MG63 (cell line): Measurements from ENCODE around the gene NDUFA9. TPM values are rescaled to one million over a fixed set of nuclear protein-coding genes. Genes with fewer than 3 reads are reported as not detected.
A peak's percentile ranks its signal among the peaks of the same experiment; 100 is the strongest.

Source experiments
- DNase-seq: peaks from one replicate; pipeline ENCODE4 v3.0.0-alpha.2; 2020
- H3K27me3 ChIP-seq: fragments of 250-450 bp; sonication (Bioruptor Pico); 2 replicates; pipeline ENCODE4 v1.5.1; 2020; ENCODE audit warnings: mild to moderate bottlenecking, moderate library complexity
- H3K36me3 ChIP-seq: fragments of 250-450 bp; sonication (Bioruptor Pico); 2 replicates; pipeline ENCODE4 v1.5.1; 2020; ENCODE audit warnings: mild to moderate bottlenecking, moderate library complexity
- H3K4me3 ChIP-seq: fragments of 250-450 bp; sonication (Bioruptor Pico); 2 replicates; pipeline ENCODE4 v1.5.1; 2020; ENCODE audit warnings: mild to moderate bottlenecking, moderate library complexity
- H3K9me3 ChIP-seq: fragments of 250-450 bp; sonication (Bioruptor Pico); 2 replicates; pipeline ENCODE4 v1.5.1; 2020; ENCODE audit warnings: mild to moderate bottlenecking, moderate library complexity
- total RNA-seq: library from RNA; depleted of rRNA; stranded (reverse); fragments of >200 nt; shearing (Covaris generic); gene quantifications from 2 replicates; pipeline ENCODE4 v1.2.3, GENCODE V29; 2014; ENCODE audit warnings: low replicate concordance; rRNA removed

Gene NDUFA9
- 39.5 and 150 TPM in 2 replicates for total RNA-seq

DNA sequence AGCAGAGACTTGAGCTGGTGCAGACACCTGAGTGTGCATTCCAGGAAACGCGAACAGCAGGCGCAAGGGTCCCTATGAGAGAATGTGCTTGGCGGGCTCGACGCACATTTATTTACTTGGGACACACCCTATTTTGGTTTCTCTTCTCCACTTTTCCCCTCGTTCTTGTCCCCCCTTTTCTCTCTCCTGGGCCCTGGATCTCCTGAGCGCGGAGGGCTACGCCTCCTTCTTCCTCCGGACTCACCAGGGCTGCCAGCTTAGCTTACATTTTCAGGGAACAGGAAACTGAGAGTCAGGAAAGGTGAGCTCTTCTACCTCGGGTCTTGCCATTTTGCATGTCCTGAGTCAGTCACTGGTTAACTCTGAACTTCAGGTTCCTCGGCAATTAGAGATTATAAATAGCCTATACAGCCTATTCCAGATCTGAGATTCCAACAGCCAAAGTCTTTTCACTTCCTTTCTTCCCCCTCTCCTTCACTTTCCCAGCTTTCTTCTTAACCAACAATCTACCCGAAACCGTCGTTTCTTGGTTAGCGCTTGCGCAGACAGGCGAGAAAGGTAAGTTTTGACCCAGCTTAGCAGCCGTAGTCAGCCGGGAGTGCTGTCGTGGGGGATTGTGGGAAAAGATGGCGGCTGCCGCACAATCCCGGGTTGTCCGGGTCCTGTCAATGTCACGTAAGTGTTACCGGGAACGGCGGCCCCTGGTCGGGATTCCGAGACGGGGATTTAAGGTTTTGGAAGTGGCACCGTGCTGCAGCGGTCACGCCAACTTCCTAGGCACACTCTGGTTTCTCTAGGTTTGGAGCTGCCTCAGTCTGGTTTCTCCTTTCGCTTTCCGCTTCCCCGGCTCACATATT, at the start of gene NDUFA9, which contains the start of gene AKAP3:
TSS of gene NDUFA9 (plus strand) at position 614 of the 857 bp plus-strand sequence. CDS start at position 627, 13 bp downstream.
TSS of gene AKAP3 (minus strand) at position 551 of the 857 bp plus-strand sequence. CDS start 10,855 bp downstream, outside the sequence.
- peaks cover 1% of the 10 kb centered on the region for H3K36me3 ChIP-seq
- peaks cover 7% of the 10 kb centered on the region; the same call in 1 of the 2 replicates for H3K27me3 ChIP-seq
- no peaks in the 10 kb centered on the region for H3K9me3 ChIP-seq
- peak; percentile 79 for DNase-seq
- H3K4me3 ChIP-seq = peak within 1 kb of the TSS; percentile 77

DNA sequence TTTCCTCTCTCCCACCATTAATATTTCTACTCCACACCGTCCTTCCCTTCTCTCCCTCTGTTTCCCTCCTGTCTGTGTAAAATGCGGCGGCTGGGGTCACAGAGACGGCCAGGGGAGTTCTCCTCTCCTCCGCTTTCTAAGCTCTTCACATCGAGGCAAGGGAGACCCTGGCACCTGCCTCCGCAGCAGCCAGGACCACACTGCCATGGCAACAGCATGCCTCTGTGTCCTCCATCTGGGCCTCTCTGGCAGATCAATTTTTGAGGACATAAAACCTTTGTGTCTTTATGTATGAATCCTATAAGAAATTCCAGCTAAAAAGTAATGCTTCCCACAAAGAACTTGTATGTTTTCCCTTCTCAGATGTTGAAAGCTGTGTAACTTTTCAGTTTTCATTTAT, 45.5 kb upstream of the NDUFA9 start:
- DNase-seq = no peak
- Histone ChIP-seq H3K9me3 (no peaks in the 10 kb centered on the region), H3K36me3 (no peaks in the 10 kb centered on the region), H3K4me3 (no peak overlapping the region), H3K27me3 (no peaks in the 10 kb centered on the region)

DNA sequence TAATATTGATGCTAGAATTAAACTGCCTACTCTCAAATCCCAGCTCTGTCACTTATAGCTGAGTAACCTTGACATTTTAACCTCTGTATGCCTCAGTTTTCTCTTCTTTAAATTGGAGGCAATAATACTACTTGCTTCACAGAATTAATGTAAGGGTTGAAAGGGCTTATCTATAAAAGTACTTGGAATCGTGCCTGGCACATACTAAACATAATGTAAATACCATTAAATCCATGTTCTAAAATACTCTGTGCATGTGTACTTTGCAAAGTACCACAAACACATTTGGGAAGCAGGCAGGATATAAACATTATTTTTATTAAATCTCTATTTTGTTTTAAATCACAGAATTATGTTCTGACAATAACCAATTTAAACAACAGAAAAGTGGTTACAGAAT, 45.0 kb upstream of the NDUFA9 start:
- Histone ChIP-seq H3K4me3 (no peak overlapping the region), H3K27me3 (no peaks in the 10 kb centered on the region), H3K9me3 (no peaks in the 10 kb centered on the region), H3K36me3 (no peaks in the 10 kb centered on the region)
- DNase-seq = no peak

DNA sequence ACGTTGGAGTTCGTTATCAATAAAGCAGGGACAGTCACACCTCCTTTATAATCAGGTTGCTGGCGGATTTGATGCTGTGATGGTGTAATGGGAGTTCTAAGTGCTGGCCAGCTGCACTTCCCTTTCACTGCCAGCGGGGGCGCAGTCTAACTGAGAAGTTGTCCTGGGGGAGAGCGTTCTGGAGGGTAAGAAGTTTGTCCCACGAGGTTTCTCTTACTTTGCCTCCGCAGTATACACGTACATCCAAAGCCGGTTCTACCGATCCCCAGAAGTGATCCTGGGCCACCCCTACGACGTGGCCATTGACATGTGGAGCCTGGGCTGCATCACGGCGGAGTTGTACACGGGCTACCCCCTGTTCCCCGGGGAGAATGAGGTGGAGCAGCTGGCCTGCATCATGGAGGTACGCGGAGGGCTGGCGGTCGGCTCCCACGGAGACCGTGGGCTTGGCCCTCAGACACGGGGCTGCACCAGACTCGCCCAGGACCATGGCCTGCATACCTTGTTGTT, 44.2 kb upstream of the NDUFA9 start:
- peak overlapping the region; percentile 72 for H3K4me3 ChIP-seq
- no peaks in the 10 kb centered on the region for H3K36me3 ChIP-seq
- H3K9me3 ChIP-seq = no peaks in the 10 kb centered on the region
- peak; percentile 73 for DNase-seq
- no peaks in the 10 kb centered on the region for H3K27me3 ChIP-seq

DNA sequence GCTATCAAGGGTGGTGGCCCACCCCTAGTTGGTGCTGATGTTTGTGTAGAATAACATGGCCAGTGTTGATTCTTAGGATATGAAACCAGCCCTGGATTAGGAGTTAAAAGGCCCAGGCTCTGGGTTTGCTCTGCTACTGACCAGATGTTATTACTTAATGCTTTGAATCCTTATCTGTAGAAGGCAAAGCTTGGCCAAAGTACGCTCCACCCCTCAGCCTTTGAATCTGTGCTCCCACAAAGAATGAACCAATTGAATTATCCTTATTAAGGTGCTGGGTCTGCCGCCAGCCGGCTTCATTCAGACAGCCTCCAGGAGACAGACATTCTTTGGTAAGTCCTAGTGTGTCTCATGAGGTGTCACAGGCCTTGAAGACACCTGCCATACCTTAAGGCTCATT, 41.9 kb upstream of the NDUFA9 start:
- H3K27me3 ChIP-seq = no peaks in the 10 kb centered on the region
- peaks cover 6% of the 10 kb centered on the region for H3K36me3 ChIP-seq
- DNase-seq = no peak
- H3K9me3 ChIP-seq = no peaks in the 10 kb centered on the region
- H3K4me3 ChIP-seq = no peak overlapping the region

DNA sequence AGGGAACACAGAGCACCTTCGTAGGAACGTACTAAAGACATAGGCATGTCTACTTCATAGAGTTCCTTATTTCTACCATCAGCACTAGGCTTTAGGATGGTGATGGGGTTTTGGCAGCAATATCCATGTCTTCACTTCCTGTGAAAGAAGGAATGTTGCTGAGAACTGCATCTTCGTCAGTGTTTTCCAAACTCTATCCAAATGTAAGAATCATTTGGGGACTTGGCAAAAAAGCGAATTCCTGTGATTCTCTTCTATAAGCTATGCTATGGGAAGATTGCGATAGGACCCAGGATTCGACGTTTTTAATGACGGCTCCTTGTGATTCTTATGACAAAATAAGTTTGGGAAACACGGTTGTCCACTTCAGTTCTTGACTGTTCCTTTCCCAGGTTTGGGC, 39.8 kb upstream of the NDUFA9 start:
- no peaks in the 10 kb centered on the region for H3K9me3 ChIP-seq
- DNase-seq = no peak
- H3K27me3 ChIP-seq = no peaks in the 10 kb centered on the region
- peaks cover 11% of the 10 kb centered on the region for H3K36me3 ChIP-seq
- no peak overlapping the region for H3K4me3 ChIP-seq

DNA sequence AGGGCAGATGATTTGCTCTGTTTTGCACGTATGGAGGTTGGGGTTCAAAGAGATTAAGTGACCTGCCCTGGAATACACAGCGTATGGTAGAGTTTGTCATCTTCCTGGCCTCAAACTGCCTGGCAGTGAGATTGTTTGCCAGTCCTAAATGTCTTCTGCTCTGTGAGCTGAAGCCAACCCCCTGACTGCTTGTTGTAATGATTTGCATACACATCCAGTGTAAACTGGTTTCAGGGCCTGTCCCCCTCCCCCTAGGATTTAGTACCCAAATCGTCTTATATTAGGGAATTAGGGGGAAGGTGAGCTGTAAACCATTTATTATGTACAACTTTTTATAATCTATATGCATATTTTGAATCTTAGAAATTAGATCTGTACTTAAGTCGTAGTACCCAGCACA, 38.4 kb upstream of the NDUFA9 start:
- H3K36me3 ChIP-seq = peaks cover 11% of the 10 kb centered on the region

DNA sequence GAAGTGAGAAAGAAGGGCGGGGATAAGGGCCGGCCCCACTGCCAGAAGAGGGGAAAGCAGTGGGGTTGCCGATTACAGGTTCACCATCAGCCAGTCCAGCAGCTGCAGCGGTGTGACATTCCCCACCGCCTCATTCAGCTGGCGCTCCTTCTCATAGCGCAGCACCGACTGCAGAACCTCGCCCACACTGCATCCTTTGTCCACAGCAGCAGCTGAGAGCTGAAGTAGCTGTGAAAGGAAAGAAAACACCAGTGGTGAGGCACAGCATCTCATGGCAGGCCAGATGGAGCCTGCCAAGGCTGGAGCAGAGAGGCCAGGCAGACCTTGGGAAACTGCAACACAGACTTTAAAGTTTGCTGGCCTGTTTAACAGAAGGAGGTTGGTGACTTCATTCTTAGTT, 33.2 kb upstream of the NDUFA9 start:
- Histone ChIP-seq H3K9me3 (no peaks in the 10 kb centered on the region), H3K36me3 (peaks cover 11% of the 10 kb centered on the region)

More for the DNA sequence above, 38.4 kb upstream of the NDUFA9 start:
- no peak for DNase-seq
- Histone ChIP-seq H3K9me3 (no peaks in the 10 kb centered on the region), H3K4me3 (no peak overlapping the region), H3K27me3 (no peaks in the 10 kb centered on the region)

DNA sequence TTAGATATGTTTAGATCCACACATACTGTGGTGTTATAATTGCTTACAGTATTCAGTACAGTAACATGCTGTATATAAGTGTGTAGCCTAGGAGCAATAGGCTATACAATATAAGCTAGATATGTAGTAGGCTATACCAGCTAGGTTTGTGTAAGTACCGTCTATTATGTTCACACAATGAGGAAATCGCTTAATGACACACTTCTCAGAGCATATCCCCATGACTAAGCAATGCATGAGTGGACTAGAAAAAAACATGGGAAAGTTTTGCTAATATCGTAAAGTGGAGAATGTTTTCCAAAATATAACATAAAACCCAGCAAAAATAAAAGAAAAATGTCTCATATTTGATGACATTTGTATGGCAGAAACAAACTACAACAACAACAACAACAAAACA, 27.4 kb upstream of the NDUFA9 start:
- Histone ChIP-seq H3K4me3 (no peak overlapping the region), H3K9me3 (no peaks in the 10 kb centered on the region), H3K36me3 (no peaks in the 10 kb centered on the region), H3K27me3 (peaks cover 7% of the 10 kb centered on the region)
- DNase-seq = no peak

More for the DNA sequence above, 33.2 kb upstream of the NDUFA9 start:
- no peak for DNase-seq
- H3K4me3 ChIP-seq = no peak overlapping the region
- no peaks in the 10 kb centered on the region for H3K27me3 ChIP-seq

DNA sequence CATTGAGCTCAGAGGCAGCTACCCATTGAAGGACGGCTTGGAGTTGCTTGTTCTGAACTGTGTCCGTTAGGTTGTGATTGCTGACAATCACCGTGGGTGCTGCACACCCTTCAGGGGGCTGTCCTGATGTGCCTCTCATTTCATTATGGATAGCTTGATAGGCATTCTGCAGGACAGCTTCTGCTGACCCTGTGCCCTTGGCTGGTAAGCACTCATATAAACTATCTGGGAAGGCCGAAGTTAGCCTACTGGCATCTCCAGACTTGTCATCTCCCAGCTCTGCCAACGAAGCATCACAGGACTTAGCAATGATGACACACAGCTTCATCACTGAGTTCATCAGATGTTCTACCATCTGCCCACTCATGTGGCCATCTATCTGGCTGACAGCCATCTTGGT, 22.4 kb upstream of the NDUFA9 start:
- H3K27me3 ChIP-seq = peaks cover 24% of the 10 kb centered on the region
- H3K36me3 ChIP-seq = no peaks in the 10 kb centered on the region
- peak; percentile 35 for DNase-seq
- H3K4me3 ChIP-seq = no peak overlapping the region
- H3K9me3 ChIP-seq = no peaks in the 10 kb centered on the region

DNA sequence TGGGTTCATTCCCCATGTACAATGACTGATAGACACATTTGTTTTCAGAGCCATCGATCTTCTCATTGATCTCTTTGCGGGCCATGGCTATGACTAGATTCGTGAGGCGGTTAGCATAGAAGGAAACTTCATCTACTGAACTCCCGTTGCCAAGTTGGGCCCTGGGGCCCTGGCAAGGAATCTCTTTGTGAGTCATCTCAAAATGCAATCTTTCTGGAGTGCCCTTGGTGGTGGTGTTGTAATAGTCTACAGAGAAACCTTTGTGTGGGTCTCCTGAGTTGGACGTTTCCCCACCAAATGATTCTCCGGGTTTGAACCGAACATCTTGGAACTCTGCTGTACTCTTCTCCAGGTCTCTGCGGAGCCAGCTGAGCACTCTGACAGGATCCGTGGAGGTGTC, 20.5 kb upstream of the NDUFA9 start:
- peak; percentile 26 for DNase-seq
- Histone ChIP-seq H3K36me3 (no peaks in the 10 kb centered on the region), H3K27me3 (peaks cover 26% of the 10 kb centered on the region), H3K4me3 (no peak overlapping the region), H3K9me3 (no peaks in the 10 kb centered on the region)

DNA sequence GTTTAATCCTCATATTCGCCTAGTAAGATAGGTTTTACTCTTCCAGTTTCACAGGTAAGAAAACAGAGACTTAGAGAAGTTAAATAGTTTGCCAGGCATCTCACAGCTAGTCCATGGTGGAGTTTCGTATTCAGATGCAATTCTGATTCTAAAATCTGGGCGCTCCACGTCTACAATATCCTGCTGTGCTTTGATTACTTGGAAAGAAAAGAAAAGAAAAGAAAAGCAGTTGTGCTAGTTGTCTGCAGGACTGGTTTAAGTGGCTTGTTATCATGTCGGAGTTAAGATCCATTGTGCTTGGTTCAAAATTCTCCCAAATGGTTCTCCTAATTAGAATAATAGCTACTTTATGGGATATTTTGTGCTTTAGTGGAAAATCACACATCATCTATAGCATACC, 18.7 kb upstream of the NDUFA9 start:
- no peak for DNase-seq

GRCh38 chr12:4643747-4644146, 5.2 kb upstream of the NDUFA9 start:
- H3K27me3 ChIP-seq = peaks cover 32% of the 10 kb centered on the region
- no peak overlapping the region for H3K4me3 ChIP-seq
- H3K9me3 ChIP-seq = no peaks in the 10 kb centered on the region
- no peaks in the 10 kb centered on the region for H3K36me3 ChIP-seq
- DNase-seq = no peak

More for the DNA sequence above, 18.7 kb upstream of the NDUFA9 start:
- H3K36me3 ChIP-seq = no peaks in the 10 kb centered on the region
- H3K9me3 ChIP-seq = no peaks in the 10 kb centered on the region
- H3K4me3 ChIP-seq = no peak overlapping the region
- H3K27me3 ChIP-seq = peaks cover 29% of the 10 kb centered on the region

GRCh38 chr12:4645023-4645422, 3.9 kb upstream of the NDUFA9 start:
- H3K36me3 ChIP-seq = no peaks in the 10 kb centered on the region
- H3K27me3 ChIP-seq = peaks cover 31% of the 10 kb centered on the region
- DNase-seq = no peak
- H3K4me3 ChIP-seq = no peak overlapping the region
- no peaks in the 10 kb centered on the region for H3K9me3 ChIP-seq

DNA sequence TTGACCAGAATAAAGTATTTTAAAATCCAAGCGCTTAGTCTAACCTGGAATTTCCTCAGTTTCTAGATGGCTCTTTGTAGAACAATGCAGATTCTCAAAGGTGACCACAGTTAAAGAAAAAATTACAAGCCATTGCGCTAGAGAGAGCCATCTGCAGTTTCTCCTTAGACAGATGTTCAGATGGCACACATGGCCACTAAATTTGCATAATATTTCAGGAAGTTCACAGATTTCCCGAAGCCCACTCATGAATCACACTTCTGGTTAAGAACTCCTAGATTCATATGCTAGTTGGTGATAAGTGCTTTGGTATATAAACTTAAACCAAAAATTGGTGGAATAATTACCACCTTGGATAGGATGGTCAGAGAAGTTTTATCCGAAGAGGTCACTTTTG, 812 bp upstream of the NDUFA9 start:
- H3K36me3 ChIP-seq = no peaks in the 10 kb centered on the region; the same call in 1 of the 2 replicates
- peaks cover 11% of the 10 kb centered on the region for H3K27me3 ChIP-seq
- H3K9me3 ChIP-seq = no peaks in the 10 kb centered on the region
- no peak for DNase-seq
- H3K4me3 ChIP-seq = peak overlapping the region; percentile 77

- Histone ChIP-seq H3K36me3 (peaks cover 7% of the 10 kb centered on the region), H3K27me3 (peaks cover 3% of the 10 kb centered on the region; the same call in 1 of the 2 replicates), H3K9me3 (no peaks in the 10 kb centered on the region), H3K4me3 (peak overlapping the region; percentile 77)
- no peak for DNase-seq
Measured at GRCh38 chr12:4649358-4649661, 396 bp downstream of the NDUFA9 start.

- H3K9me3 ChIP-seq = no peaks in the 10 kb centered on the region
- no peaks in the 10 kb centered on the region for H3K27me3 ChIP-seq
- no peak overlapping the region for H3K4me3 ChIP-seq
- no peak for DNase-seq
- H3K36me3 ChIP-seq = peaks cover 41% of the 10 kb centered on the region
Measured at GRCh38 chr12:4653257-4653656, 4.3 kb downstream of the NDUFA9 start.

DNA sequence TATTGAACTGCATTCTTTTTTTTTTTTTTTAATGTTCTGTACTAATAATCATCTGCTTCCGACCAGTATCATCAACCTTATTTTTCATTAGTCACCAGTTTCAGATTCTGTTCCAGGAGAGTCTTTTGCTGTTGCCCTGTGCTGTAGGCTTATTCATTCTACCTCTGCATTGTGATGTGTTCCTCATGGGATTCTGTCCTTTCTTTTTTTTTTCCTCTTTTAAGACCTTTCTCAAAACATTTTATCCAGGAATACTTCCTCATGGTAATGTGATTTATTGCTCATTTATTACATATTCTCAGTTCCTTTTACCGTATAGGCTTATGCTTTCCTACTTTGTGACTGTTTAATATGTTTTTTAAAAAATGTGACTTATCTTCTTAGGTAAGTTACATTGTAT, 4.8 kb downstream of the NDUFA9 start:
- Histone ChIP-seq H3K36me3 (peaks cover 44% of the 10 kb centered on the region), H3K27me3 (no peaks in the 10 kb centered on the region), H3K9me3 (no peaks in the 10 kb centered on the region), H3K4me3 (no peak overlapping the region)
- DNase-seq = no peak
